Neural crest cell (in vitro differentiated cells): Measurements from ENCODE around the gene SH2D3C. TPM values are rescaled to one million over a fixed set of nuclear protein-coding genes. Genes with fewer than 3 reads are reported as not detected.

ENCODE experiments used
- DNase-seq: peaks from one replicate; pipeline ENCODE4 v3.0.0; 2021; ENCODE audit warnings: low read depth, mixed read lengths, low spot score
- H3K27ac Mint-ChIP-seq: one replicate; pipeline ENCODE4 v1.8.0; 2021; ENCODE audit warnings: mild to moderate bottlenecking, mixed read lengths; ENCODE audit not compliant: unreplicated experiment
- H3K27me3 Mint-ChIP-seq: 2 replicates; pipeline ENCODE4 v1.8.0; 2021; ENCODE audit warnings: low read depth, mild to moderate bottlenecking, mixed read lengths
- H3K36me3 Mint-ChIP-seq: 2 replicates; pipeline ENCODE4 v1.8.0; 2021; ENCODE audit warnings: low read depth, mild to moderate bottlenecking, mixed read lengths
- H3K4me1 Mint-ChIP-seq: 2 replicates; pipeline ENCODE4 v1.8.0; 2021; ENCODE audit warnings: mixed read lengths
- H3K4me3 Mint-ChIP-seq: one replicate; pipeline ENCODE4 v1.8.0; 2021; ENCODE audit warnings: mild to moderate bottlenecking, mixed read lengths
- H3K9me3 Mint-ChIP-seq: 2 replicates; pipeline ENCODE4 v1.8.0; 2021; ENCODE audit warnings: mixed read lengths
- long read RNA-seq: library from polyadenylated mRNA; unstranded; transcript quantifications from one replicate; pipeline ENCODE4 v2.0.0, GENCODE V29; 2020
- total RNA-seq: library from RNA; stranded (reverse); gene quantifications from 2 replicates; pipeline ENCODE4 v1.2.1, GENCODE V29; 2021
- TF ChIP-seq, protein P1 (sequence below): fragments of 200-600 bp; sonication (generic); conservative IDR thresholded peaks from 2 replicates; pipeline ENCODE4 v1.5.0; 2021; ENCODE audit warnings: antibody characterized with exemption, mild to moderate bottlenecking

SH2D3C gene, protein sequence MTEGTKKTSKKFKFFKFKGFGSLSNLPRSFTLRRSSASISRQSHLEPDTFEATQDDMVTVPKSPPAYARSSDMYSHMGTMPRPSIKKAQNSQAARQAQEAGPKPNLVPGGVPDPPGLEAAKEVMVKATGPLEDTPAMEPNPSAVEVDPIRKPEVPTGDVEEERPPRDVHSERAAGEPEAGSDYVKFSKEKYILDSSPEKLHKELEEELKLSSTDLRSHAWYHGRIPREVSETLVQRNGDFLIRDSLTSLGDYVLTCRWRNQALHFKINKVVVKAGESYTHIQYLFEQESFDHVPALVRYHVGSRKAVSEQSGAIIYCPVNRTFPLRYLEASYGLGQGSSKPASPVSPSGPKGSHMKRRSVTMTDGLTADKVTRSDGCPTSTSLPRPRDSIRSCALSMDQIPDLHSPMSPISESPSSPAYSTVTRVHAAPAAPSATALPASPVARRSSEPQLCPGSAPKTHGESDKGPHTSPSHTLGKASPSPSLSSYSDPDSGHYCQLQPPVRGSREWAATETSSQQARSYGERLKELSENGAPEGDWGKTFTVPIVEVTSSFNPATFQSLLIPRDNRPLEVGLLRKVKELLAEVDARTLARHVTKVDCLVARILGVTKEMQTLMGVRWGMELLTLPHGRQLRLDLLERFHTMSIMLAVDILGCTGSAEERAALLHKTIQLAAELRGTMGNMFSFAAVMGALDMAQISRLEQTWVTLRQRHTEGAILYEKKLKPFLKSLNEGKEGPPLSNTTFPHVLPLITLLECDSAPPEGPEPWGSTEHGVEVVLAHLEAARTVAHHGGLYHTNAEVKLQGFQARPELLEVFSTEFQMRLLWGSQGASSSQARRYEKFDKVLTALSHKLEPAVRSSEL
- total RNA-seq, result 6.0 and 7.2 TPM in 2 replicates
- long read RNA-seq, result 0 reads

DNA sequence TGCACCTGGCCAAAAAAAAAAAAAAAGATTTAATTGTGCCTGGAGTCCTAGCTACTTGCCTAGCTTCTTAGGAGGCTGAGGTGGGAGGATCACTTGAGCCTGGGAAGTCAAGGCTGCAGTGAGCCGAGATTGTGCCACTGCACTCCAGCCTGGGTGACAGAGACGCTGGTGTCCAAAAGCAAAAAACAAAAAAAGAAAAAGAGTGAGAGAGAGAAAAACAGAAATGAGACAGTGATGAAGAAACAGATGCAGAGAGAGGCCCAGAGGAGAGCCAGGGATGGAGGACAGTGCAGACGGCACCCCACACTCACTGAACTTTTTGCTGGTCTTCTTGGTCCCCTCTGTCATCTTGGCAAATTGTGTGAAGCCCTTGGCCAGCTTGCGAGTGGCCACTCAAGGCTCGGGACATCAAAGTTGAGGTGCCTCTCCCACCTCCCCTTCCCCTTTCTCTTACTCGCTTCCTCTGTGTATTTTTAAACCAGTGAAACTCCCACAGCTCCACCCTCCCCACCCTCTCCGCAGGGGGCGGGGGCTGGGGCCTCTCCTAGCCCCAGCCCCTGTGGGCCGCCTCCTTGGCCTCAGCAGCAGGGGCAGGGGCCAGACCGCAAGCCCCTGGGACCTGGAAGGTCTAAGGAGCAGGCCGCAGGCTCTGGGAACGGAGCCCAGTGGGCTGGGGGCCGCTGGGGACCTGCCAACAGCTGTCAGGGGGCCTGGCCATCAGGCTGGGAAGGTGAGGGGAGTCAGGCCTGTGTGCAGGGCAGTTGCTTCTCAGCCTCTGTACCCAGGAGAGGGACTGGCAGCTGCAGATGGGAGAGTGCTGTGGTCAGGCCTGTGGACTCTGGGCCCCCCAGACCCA lies at the start of gene SH2D3C:
TSS of gene SH2D3C (minus strand) at position 387 of the 856 bp plus-strand sequence. CDS start at position 348, 39 bp downstream.
- TF ChIP-seq, protein P1, sequence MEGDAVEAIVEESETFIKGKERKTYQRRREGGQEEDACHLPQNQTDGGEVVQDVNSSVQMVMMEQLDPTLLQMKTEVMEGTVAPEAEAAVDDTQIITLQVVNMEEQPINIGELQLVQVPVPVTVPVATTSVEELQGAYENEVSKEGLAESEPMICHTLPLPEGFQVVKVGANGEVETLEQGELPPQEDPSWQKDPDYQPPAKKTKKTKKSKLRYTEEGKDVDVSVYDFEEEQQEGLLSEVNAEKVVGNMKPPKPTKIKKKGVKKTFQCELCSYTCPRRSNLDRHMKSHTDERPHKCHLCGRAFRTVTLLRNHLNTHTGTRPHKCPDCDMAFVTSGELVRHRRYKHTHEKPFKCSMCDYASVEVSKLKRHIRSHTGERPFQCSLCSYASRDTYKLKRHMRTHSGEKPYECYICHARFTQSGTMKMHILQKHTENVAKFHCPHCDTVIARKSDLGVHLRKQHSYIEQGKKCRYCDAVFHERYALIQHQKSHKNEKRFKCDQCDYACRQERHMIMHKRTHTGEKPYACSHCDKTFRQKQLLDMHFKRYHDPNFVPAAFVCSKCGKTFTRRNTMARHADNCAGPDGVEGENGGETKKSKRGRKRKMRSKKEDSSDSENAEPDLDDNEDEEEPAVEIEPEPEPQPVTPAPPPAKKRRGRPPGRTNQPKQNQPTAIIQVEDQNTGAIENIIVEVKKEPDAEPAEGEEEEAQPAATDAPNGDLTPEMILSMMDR, result no peak
- no peaks in the 10 kb centered on the region for H3K27me3 Mint-ChIP-seq
- peaks cover 10% of the 10 kb centered on the region for H3K4me1 Mint-ChIP-seq
- H3K36me3 Mint-ChIP-seq, result no peaks in the 10 kb centered on the region
- no peak for DNase-seq
- no peak within 1 kb of the TSS for H3K4me3 Mint-ChIP-seq
- peak within 1 kb of the TSS; percentile 3 for H3K27ac Mint-ChIP-seq
- H3K9me3 Mint-ChIP-seq, result no peaks in the 10 kb centered on the region

DNA sequence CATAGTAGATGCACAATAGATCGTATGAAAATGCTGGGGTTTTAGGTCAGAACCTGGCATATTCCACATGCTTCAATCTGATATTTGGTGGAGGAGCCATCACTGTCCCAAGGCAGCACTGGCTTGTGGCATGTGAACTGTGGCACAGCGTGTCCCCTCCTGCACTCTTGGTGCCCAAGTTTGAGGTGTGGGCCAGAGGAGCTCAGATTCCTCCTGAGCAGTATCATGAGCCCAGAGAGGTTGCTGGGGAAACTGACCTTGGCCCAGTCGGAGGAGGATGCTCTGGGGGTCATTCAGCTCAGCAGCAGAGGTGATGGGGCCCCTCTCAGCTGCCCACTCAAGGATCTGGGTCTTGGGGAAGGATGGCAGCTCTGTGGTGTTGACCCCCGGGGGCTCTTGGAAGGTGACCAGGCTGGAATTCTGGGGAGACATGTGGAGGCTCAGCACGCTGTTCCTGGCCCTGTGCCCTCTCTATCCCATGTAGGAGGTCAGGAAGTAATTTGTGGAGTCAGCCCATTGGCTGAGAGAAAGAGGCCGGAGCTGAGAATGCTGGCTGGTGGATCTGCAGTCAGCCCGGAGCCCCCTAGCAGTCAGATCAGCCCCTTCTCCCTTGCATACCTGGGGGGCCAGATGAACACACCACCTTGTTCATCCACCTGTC lies 47.9 kb upstream of the SH2D3C start:
- TF ChIP-seq, protein P1, result no peak
- peaks cover 13% of the 10 kb centered on the region for H3K27me3 Mint-ChIP-seq
- H3K4me3 Mint-ChIP-seq, result no peak overlapping the region
- DNase-seq, result no peak
- H3K9me3 Mint-ChIP-seq, result no peaks in the 10 kb centered on the region
- no peaks in the 10 kb centered on the region for H3K36me3 Mint-ChIP-seq
- H3K4me1 Mint-ChIP-seq, result peaks cover 41% of the 10 kb centered on the region
- H3K27ac Mint-ChIP-seq, result no peak overlapping the region

DNA sequence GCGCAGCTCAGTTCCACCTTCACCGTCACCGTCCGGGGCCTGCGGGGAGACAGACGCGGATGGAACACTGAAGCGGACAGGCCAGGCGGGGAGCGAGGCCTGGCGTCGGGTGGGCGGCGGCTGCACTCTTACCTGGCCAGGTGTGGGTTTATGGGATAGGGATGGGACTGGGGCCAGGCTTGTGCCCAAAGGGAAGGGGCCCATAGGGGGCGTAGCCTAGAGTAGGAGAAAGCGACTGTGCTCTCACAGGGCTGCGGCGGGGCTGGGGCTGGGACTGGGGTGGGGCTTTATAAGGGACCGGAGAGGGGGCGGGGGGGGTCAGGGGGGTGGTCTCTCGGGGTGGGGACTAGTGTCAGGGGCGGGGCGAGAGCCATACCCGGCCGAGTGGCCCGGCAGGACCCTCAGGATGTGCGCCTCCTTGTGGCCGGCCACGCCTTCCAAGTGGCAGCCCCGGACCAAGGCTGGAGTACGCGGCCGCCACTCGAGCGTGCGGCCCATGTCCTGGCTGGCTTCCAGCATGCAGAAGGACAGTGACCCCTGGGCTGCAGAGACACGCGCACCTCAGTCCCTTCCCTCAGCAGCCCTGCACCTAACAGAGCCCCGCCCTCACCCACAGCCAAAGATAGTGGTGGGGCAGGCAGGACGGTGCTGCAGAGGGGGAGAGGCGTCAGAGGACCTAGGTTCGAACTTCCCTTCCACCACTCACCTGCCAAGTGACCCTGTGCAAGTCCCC lies 47.0 kb upstream of the SH2D3C start:
- DNase-seq, result peak; percentile 89
- TF ChIP-seq, protein P1, result peak; percentile 67
- Mint-ChIP-seq H3K9me3 (no peaks in the 10 kb centered on the region), H3K27ac (no peak overlapping the region), H3K27me3 (peaks cover 13% of the 10 kb centered on the region), H3K4me3 (no peak overlapping the region), H3K4me1 (peaks cover 36% of the 10 kb centered on the region), H3K36me3 (no peaks in the 10 kb centered on the region)

DNA sequence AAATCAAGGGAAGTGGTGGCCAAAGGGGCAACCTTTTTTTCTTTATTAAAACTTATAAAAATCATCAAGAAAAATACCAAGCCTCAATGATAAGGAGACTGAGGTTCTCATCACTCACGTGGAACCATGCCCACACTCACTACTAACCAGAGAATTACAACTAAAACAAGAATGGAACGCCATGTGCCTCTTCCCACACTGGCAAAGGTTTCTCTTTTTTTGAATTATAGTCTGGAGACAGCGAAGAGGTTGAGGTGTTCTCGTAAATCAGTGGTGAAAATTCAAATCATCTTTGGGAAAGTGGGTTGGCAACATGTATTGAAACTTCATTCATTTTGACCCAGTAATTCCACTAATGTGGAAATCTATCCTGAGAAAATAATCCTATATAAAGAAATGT lies 43.6 kb upstream of the SH2D3C start:
- TF ChIP-seq, protein P1, result no peak
- no peak overlapping the region for H3K4me3 Mint-ChIP-seq
- no peak overlapping the region for H3K27ac Mint-ChIP-seq
- no peaks in the 10 kb centered on the region for H3K36me3 Mint-ChIP-seq
- DNase-seq, result no peak
- H3K27me3 Mint-ChIP-seq, result peaks cover 7% of the 10 kb centered on the region
- H3K9me3 Mint-ChIP-seq, result no peaks in the 10 kb centered on the region
- peaks cover 20% of the 10 kb centered on the region for H3K4me1 Mint-ChIP-seq
